PC-9 (cell line): ENCODE measurements around the gene AMDHD2. TPM values are rescaled to one million over a fixed set of nuclear protein-coding genes. Genes with fewer than 3 reads are reported as not detected.
"Not testable (repeated sequence)": the region's sequence is repeated elsewhere in the genome, so short reads cannot be mapped to it uniquely, and the experiment has no call there.

ENCODE experiments used
- BruUV-seq: library from RNA; stranded (reverse); fragments of 400-500 nt; replicated peaks from 2 replicates; lab custom pipeline; 2021; lab: Mats Ljungman, UMichigan
- CTCF ChIA-PET: fragments of 300-600 bp; sonication (Branson Sonifier 250); formaldehyde crosslinking; loops from one replicate; lab custom pipeline; 2022; ENCODE audit warnings: antibody characterized with exemption; lab: Charles Lee
- POLR2A ChIA-PET: fragments of 300-600 bp; sonication (Branson Sonifier 250); formaldehyde crosslinking; loops from one replicate; lab custom pipeline; 2022; ENCODE audit warnings: antibody characterized with exemption; ENCODE audit not compliant: unreplicated experiment; lab: Charles Lee
- DNase-seq, 2 experiments: peaks; one replicate each; pipeline versions ENCODE4 v3.0.0 to v3.0.0-alpha.2; 2015 to 2022; ENCODE audit warnings: mixed read lengths in 1 of 2
- H2AFZ ChIP-seq: fragments of 200-600 bp; sonication (generic); 2 replicates; pipeline ENCODE4 v1.8.1; 2017; ENCODE audit warnings: antibody characterized with exemption
- H3F3A ChIP-seq: fragments of 200-600 bp; sonication (generic); 2 replicates; pipeline ENCODE4 v1.8.1; 2017; ENCODE audit warnings: antibody characterized with exemption, mild to moderate bottlenecking, low read depth; ENCODE audit not compliant: insufficient read depth
- H3K27ac ChIP-seq: fragments of 200-600 bp; sonication (generic); 2 replicates; pipeline ENCODE4 v1.6.1; 2016; ENCODE audit warnings: mixed run types
- H3K27me3 ChIP-seq: fragments of 200-600 bp; sonication (generic); 2 replicates; pipeline ENCODE4 v1.6.1; 2016; ENCODE audit warnings: low read depth, mixed run types; ENCODE audit not compliant: insufficient read depth
- H3K36me3 ChIP-seq: fragments of 200-600 bp; sonication (generic); 2 replicates; pipeline ENCODE4 v1.6.1; 2016; ENCODE audit warnings: low read depth, mixed run types
- H3K4me1 ChIP-seq: fragments of 200-600 bp; sonication (generic); replicated peaks from 2 replicates; pipeline ENCODE4 v1.6.1; 2016; ENCODE audit warnings: mixed run types; ENCODE audit not compliant: insufficient read depth
- H3K4me2 ChIP-seq: fragments of 200-600 bp; sonication (generic); 2 replicates; pipeline ENCODE4 v1.6.1; 2017; ENCODE audit warnings: mixed run types
- H3K4me3 ChIP-seq: fragments of 200-600 bp; sonication (generic); 2 replicates; pipeline ENCODE4 v1.6.1; 2016; ENCODE audit warnings: mixed run types
- H3K79me2 ChIP-seq: fragments of 200-600 bp; sonication (generic); 2 replicates; pipeline ENCODE4 v1.6.1; 2017; ENCODE audit warnings: low read depth, mixed run types
- H3K9me2 ChIP-seq: fragments of 200-600 bp; sonication (generic); 2 replicates; pipeline ENCODE4 v1.8.1; 2017; ENCODE audit warnings: mild to moderate bottlenecking; ENCODE audit not compliant: insufficient read depth
- H3K9me3 ChIP-seq: fragments of 200-600 bp; sonication (generic); 2 replicates; pipeline ENCODE4 v1.8.1; 2016; ENCODE audit warnings: low read depth; ENCODE audit not compliant: insufficient read depth
- H4K20me1 ChIP-seq: fragments of 200-600 bp; sonication (generic); 2 replicates; pipeline ENCODE4 v1.8.1; 2017; ENCODE audit not compliant: insufficient read depth
- intact Hi-C: fragments of 100-400 bp; cut with micrococcal nuclease; formaldehyde crosslinking; loops from one replicate; pipeline ENCODE4 v1.10.0; 2022; ENCODE audit not compliant: unreplicated experiment
- microRNA-seq: library from miRNA; unstranded; fragments of <30 nt; microRNA quantifications from one replicate; pipeline ENCODE4 v1.2.0, GENCODE V29; 2021; ENCODE audit warnings: borderline number of aligned reads, borderline replicate concordance
- total RNA-seq: library from RNA; stranded (reverse); gene quantifications from 2 replicates; pipeline ENCODE4 v1.2.3, GENCODE V29; 2021

The AMDHD2 gene
- total RNA-seq, 1 experiment from 2014 or later, result 47.9 TPM

DNA sequence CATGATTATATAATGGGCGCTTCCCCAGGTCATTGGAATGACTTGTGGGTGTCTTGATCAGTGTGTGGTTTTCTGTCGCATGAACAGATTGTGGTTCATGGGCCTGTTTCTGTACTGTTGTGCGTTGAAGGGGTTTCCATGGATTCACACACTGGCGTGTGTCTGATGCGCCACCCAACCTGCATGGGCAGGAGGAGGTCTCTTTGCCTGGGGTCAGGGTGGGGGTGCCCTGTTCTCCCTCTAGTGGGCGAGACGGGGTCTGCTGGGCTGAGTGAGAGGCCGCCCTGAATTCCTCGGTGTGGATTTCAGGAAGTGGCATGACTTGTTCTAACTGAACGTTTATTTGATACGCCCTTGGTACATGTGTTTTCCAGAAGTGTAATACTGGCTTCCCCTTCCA lies 60.0 kb downstream of the AMDHD2 start:
- H3K9me3 ChIP-seq, intact Hi-C loops, H3K79me2 ChIP-seq, H3K4me2 ChIP-seq, BruUV-seq, H3K9me2 ChIP-seq, H3K36me3 ChIP-seq, CTCF ChIA-PET, H3K27me3 ChIP-seq, H4K20me1 ChIP-seq, H3F3A ChIP-seq, H3K4me3 ChIP-seq, H3K4me1 ChIP-seq, POLR2A ChIA-PET, H2AFZ ChIP-seq, H3K27ac ChIP-seq: not testable (repeated sequence)
- peak in 1 of 2 experiments; percentile 34 for DNase-seq

- DNase-seq, POLR2A ChIA-PET, BruUV-seq: not testable (repeated sequence)
Observed at GRCh38 chr16:2580818-2581217, 60.6 kb downstream of the AMDHD2 start.

More at GRCh38 chr16:2580818-2581217, 60.6 kb downstream of the AMDHD2 start:
- H4K20me1 ChIP-seq, CTCF ChIA-PET, intact Hi-C loops, H3K27me3 ChIP-seq, H3K9me3 ChIP-seq, H3K4me2 ChIP-seq, H3K36me3 ChIP-seq, H3K4me1 ChIP-seq, H2AFZ ChIP-seq, H3K4me3 ChIP-seq, H3F3A ChIP-seq, H3K9me2 ChIP-seq, H3K27ac ChIP-seq, H3K79me2 ChIP-seq: not testable (repeated sequence)

Small RNAs within 50 kb of the gene (microRNA-seq; reads per million reads assigned to microRNA genes)
- gene MIR3178, result not detected

Other genes starting within 250 kb of the AMDHD2 start
- 6.2 and 8.0 TPM in 2 replicates for gene ABCA3, start 179.6 kb upstream of the AMDHD2 start, total RNA-seq
- gene CCNF, start 90.9 kb upstream of the AMDHD2 start, total RNA-seq, result 53.4 and 69.0 TPM in 2 replicates
- gene TEDC2, start 60.3 kb upstream of the AMDHD2 start, total RNA-seq, result 26.3 and 28.0 TPM in 2 replicates
- 0.87 and 0.90 TPM in 2 replicates for gene NTN3, start 49.1 kb upstream of the AMDHD2 start, total RNA-seq
- gene TBC1D24, start 45.2 kb upstream of the AMDHD2 start, total RNA-seq, result 30.0 and 34.2 TPM in 2 replicates
- gene ATP6V0C, start 6.4 kb upstream of the AMDHD2 start, total RNA-seq, result 205 and 249 TPM in 2 replicates
- 0.43 and 0.94 TPM in 2 replicates for gene CEMP1, start 11.0 kb downstream of the AMDHD2 start, total RNA-seq
- 43.2 and 46.8 TPM in 2 replicates for gene PDPK1, start 17.6 kb downstream of the AMDHD2 start, total RNA-seq
- 60.4 and 66.5 TPM in 2 replicates for gene KCTD5, start 162.2 kb downstream of the AMDHD2 start, total RNA-seq
- 14.8 and 21.2 TPM in 2 replicates for gene PRSS27, start 199.9 kb downstream of the AMDHD2 start, total RNA-seq
- gene SRRM2, start 232.3 kb downstream of the AMDHD2 start, total RNA-seq, result 679 and 746 TPM in 2 replicates